Measurements from ENCODE around the gene PCNT. TPM values are rescaled to one million over a fixed set of nuclear protein-coding genes. Genes with fewer than 3 reads are reported as not detected.

The PCNT gene
- total and polyA plus RNA-seq, 2 donors (not counting 1 experiment from before 2014, with no cell fraction given): 20.3 to 58.1 TPM

GRCh38 chr21:46377789-46378188 is 53.8 kb downstream of the PCNT start:
- no peak overlapping the region for H3K4me2 ChIP-seq (replicated peaks; ENCODE audit: low read depth, low read length, poor library complexity, severe bottlenecking)

GRCh38 chr21:46379105-46379504 is 55.1 kb downstream of the PCNT start:
- H3K4me2 ChIP-seq (replicated peaks; ENCODE audit: low read depth, low read length, poor library complexity, severe bottlenecking): no peak overlapping the region
- no peak overlapping the region for H3K27ac Mint-ChIP-seq
- peaks cover 7% of the 10 kb centered on the region for H4K20me1 ChIP-seq (ENCODE audit: control insufficient read depth, insufficient read depth, low read length, poor library complexity, severe bottlenecking)
- H3K27ac ChIP-seq (ENCODE audit: low read length in 2 of 2): no peak overlapping the region
- H3K4me3 Mint-ChIP-seq: no peak overlapping the region
- intact Hi-C loops (cut with micrococcal nuclease): no loop called here
- ChIA-PET POLR2A (no interaction called here), CTCF (no interaction called here)
- no peaks in the 10 kb centered on the region for H3K4me1 Mint-ChIP-seq
- no peaks in the 10 kb centered on the region for H3K4me1 ChIP-seq (ENCODE audit: control insufficient read depth in 2 of 2, insufficient read depth in 2 of 2, low read length in 2 of 2)
- H3K9me3 ChIP-seq (ENCODE audit: control extremely low read depth in 1 of 3, control insufficient read depth in 2 of 3, insufficient read depth in 1 of 3, low read length in 2 of 3): peaks cover 0 to 17% (median 0%) of the 10 kb centered on the region in 3 donors
- no peak overlapping the region for H3K4me3 ChIP-seq (ENCODE audit: control extremely low read depth in 1 of 5, extremely low read depth in 1 of 5, insufficient read depth in 1 of 5, low read depth in 2 of 5, low read length in 4 of 5)
- H2AFZ ChIP-seq (ENCODE audit: insufficient read depth, low read depth, low read length, poor library complexity, severe bottlenecking): no peak overlapping the region
- no peaks in the 10 kb centered on the region for H3K27me3 ChIP-seq (replicated peaks in 1 of 4; ENCODE audit: control extremely low read depth in 1 of 4, control insufficient read depth in 3 of 4, insufficient read depth in 4 of 4, low read length in 3 of 4)
- no peak overlapping the region for H3K9ac ChIP-seq (ENCODE audit: low read length)
- TF ChIP-seq EZH2 (IDR thresholded peaks at IDR 0.05; ENCODE audit: borderline replicate concordance, insufficient read depth, low read depth, low read length, poor library complexity, severe bottlenecking) (no peak), CTCF (IDR thresholded peaks at IDR 0.05) (no peak)
- ATAC-seq (ENCODE audit: low read depth) (no peak), DNase-seq (no peak)
- 96% methylated on average over 18 of the region's 19 CpGs for WGBS (ENCODE audit: insufficient coverage)
- peaks cover 57% of the 10 kb centered on the region for H3K79me2 ChIP-seq (ENCODE audit: control insufficient read depth, insufficient read depth, low read length)
- no peaks in the 10 kb centered on the region for H3K27me3 Mint-ChIP-seq
- H3K9me3 Mint-ChIP-seq (ENCODE audit: insufficient read depth): peaks cover 4% of the 10 kb centered on the region
- H3K36me3 ChIP-seq (replicated peaks in 1 of 2; ENCODE audit: control extremely low read depth in 1 of 2, control insufficient read depth in 1 of 2, extremely low read depth in 1 of 2, insufficient read depth in 2 of 2, low read length in 1 of 2): peaks cover 0 to 3% of the 10 kb centered on the region in 2 experiments

More at GRCh38 chr21:46377789-46378188, 53.8 kb downstream of the PCNT start:
- peaks cover 58% of the 10 kb centered on the region for H3K79me2 ChIP-seq (ENCODE audit: control insufficient read depth, insufficient read depth, low read length)
- H3K27me3 ChIP-seq (replicated peaks in 1 of 4; ENCODE audit: control extremely low read depth in 1 of 4, control insufficient read depth in 3 of 4, insufficient read depth in 4 of 4, low read length in 3 of 4): no peaks in the 10 kb centered on the region
- H3K4me1 ChIP-seq (ENCODE audit: control insufficient read depth in 2 of 2, insufficient read depth in 2 of 2, low read length in 2 of 2): no peaks in the 10 kb centered on the region
- no peak overlapping the region for H2AFZ ChIP-seq (ENCODE audit: insufficient read depth, low read depth, low read length, poor library complexity, severe bottlenecking)
- Mint-ChIP-seq H3K4me1 (no peaks in the 10 kb centered on the region), H3K27ac (no peak overlapping the region), H3K9me3 (ENCODE audit: insufficient read depth) (peaks cover 4% of the 10 kb centered on the region), H3K4me3 (no peak overlapping the region), H3K27me3 (no peaks in the 10 kb centered on the region)
- TF ChIP-seq CTCF (IDR thresholded peaks at IDR 0.05) (no peak), EZH2 (IDR thresholded peaks at IDR 0.05; ENCODE audit: borderline replicate concordance, insufficient read depth, low read depth, low read length, poor library complexity, severe bottlenecking) (no peak)
- no peak overlapping the region for H3K9ac ChIP-seq (ENCODE audit: low read length)
- intact Hi-C loops (cut with micrococcal nuclease): no loop called here
- DNase-seq (no peak), ATAC-seq (ENCODE audit: low read depth) (no peak)
- peaks cover 0 to 14% (median 0%) of the 10 kb centered on the region in 3 donors for H3K9me3 ChIP-seq (ENCODE audit: control extremely low read depth in 1 of 3, control insufficient read depth in 2 of 3, insufficient read depth in 1 of 3, low read length in 2 of 3)
- no peak overlapping the region for H3K4me3 ChIP-seq (ENCODE audit: control extremely low read depth in 1 of 5, extremely low read depth in 1 of 5, insufficient read depth in 1 of 5, low read depth in 2 of 5, low read length in 4 of 5)
- no peak overlapping the region for H3K27ac ChIP-seq (ENCODE audit: low read length in 2 of 2)
- peaks cover 0 to 5% of the 10 kb centered on the region in 2 experiments for H3K36me3 ChIP-seq (replicated peaks in 1 of 2; ENCODE audit: control extremely low read depth in 1 of 2, control insufficient read depth in 1 of 2, extremely low read depth in 1 of 2, insufficient read depth in 2 of 2, low read length in 1 of 2)
- H4K20me1 ChIP-seq (ENCODE audit: control insufficient read depth, insufficient read depth, low read length, poor library complexity, severe bottlenecking): peaks cover 7% of the 10 kb centered on the region
- ChIA-PET POLR2A (no interaction called here), CTCF (no interaction called here)
- 100% methylated on average over 4 of the region's 14 CpGs for WGBS (ENCODE audit: insufficient coverage)

All from B cell (primary cell).